Transverse colon (tissue), 4 donors: ENCODE measurements around the gene ZCWPW1. TPM values are rescaled to one million over a fixed set of nuclear protein-coding genes. Genes with fewer than 3 reads are reported as not detected.

Experiments used
- DNase-seq: peaks from one replicate; pipeline ENCODE4 v3.0.0-alpha.2; 2019
- H3K27ac ChIP-seq, 4 donors: fragments of 200-600 bp; sonication (generic); 2 replicates each; pipeline ENCODE4 v1.5.1; 2016 to 2018; ENCODE audit warnings: inconsistent platforms in 4 of 4
- H3K27me3 ChIP-seq: fragments of 200-600 bp; sonication (generic); 2 replicates; pipeline ENCODE4 v1.5.1; 2017; ENCODE audit warnings: inconsistent platforms
- H3K36me3 ChIP-seq, 4 donors: fragments of 200-600 bp; sonication (generic); 2 replicates each; pipeline ENCODE4 v1.5.1; 2017 to 2019; ENCODE audit warnings: inconsistent platforms in 4 of 4
- H3K4me1 ChIP-seq, 4 donors: fragments of 200-600 bp; sonication (generic); 2 replicates each; pipeline ENCODE4 v1.5.1; 2017 to 2020; ENCODE audit warnings: inconsistent platforms in 4 of 4
- H3K4me3 ChIP-seq, 4 donors: fragments of 200-600 bp; sonication (generic); 1 replicate in 1 of 4; 2 replicates in 3 of 4; pipeline versions ENCODE4 v1.5.1 to v1.6.1; 2017 to 2019; ENCODE audit warnings: inconsistent platforms in 4 of 4
- H3K9me3 ChIP-seq, 2 donors: fragments of 200-600 bp; sonication (generic); 2 replicates each; pipeline ENCODE4 v1.5.1; 2017 to 2019; ENCODE audit warnings: inconsistent platforms in 2 of 2
- CTCF ChIP-seq, 5 experiments: fragments of 200-600 bp in 3 of 5; fragments of 450-650 bp in 2 of 5; sonication (generic) in 3 of 5; IDR thresholded peaks; 1 replicate in 2 of 5; 2 replicates in 3 of 5; pipeline ENCODE4 v1.5.1; 2016 to 2017; ENCODE audit warnings: antibody characterized with exemption in 5 of 5, inconsistent platforms in 3 of 5, mild to moderate bottlenecking in 2 of 5, moderate library complexity in 1 of 5
- EP300 ChIP-seq: sonication (generic); formaldehyde crosslinking; IDR thresholded peaks from one replicate; pipeline ENCODE4 v1.6.1; 2017; ENCODE audit warnings: antibody characterized with exemption, low read depth
- POLR2A ChIP-seq: fragments of 450-650 bp; IDR thresholded peaks from one replicate; pipeline ENCODE4 v1.6.1; 2016; ENCODE audit warnings: antibody characterized with exemption, mild to moderate bottlenecking, moderate library complexity
- POLR2AphosphoS5 ChIP-seq, 3 donors: sonication (generic); formaldehyde crosslinking; IDR thresholded peaks; one replicate each; pipeline ENCODE4 v1.6.1; 2016; ENCODE audit warnings: antibody characterized with exemption in 3 of 3
- WGBS, 2 donors: methylation state at CpG; one replicate each; pipeline ENCODE4 v1.1.5; 2018; ENCODE audit warnings: low coverage in 1 of 2; 5-methylcytosine and 5-hydroxymethylcytosine counted together
- in situ Hi-C, 4 donors: fragments of 200-750 bp; cut with MboI; loops; one replicate each; pipeline versions ENCODE4 v1.15.0 to v1.15.1; 2017; ENCODE audit warnings: low sequenced_read_pairs in 3 of 4, low pct_ligation_motif_present in 1 of 4, low pct_unique_long_range_greater_than_20kb in 1 of 4
- intact Hi-C: fragments of 100-400 bp; cut with DNase I; formaldehyde crosslinking; loops from one replicate; pipeline ENCODE4 v1.15.1; 2023; ENCODE audit warnings: low total_unique reads
- total RNA-seq, 4 donors: library from RNA; depleted of rRNA; stranded (reverse); fragments of >200 nt; gene quantifications; one replicate each; pipeline ENCODE4 v1.1.0, GENCODE V29; 2016

Gene ZCWPW1
- total RNA-seq, 4 donors from 2014 or later: 0.68 to 2.4 (median 0.80) TPM; not detected in 1

GRCh38 chr7:100438172-100438571 lies 9.7 kb upstream of the ZCWPW1 start:
- no peaks in the 10 kb centered on the region for H3K27me3 ChIP-seq
- DNase-seq: no peak
- 48% methylated on average over 2 of the region's 2 CpGs for WGBS, 2 donors
- in situ Hi-C loops: no loop called here
- peaks cover 0 to 10% (median 0%) of the 10 kb centered on the region in 4 donors for H3K36me3 ChIP-seq
- no peaks in the 10 kb centered on the region for H3K9me3 ChIP-seq
- intact Hi-C loops: no loop called here
- H3K27ac ChIP-seq: no peak overlapping the region
- H3K4me1 ChIP-seq: peaks cover 11 to 22% (median 12%) of the 10 kb centered on the region in 4 donors
- H3K4me3 ChIP-seq: no peak overlapping the region
- TF ChIP-seq POLR2AphosphoS5 (IDR thresholded peaks at IDR 0.05): no peak
- TF ChIP-seq CTCF (IDR thresholded peaks at IDR 0.05): no peak
- TF ChIP-seq POLR2A: no peak
- no peak for TF ChIP-seq EP300

GRCh38 chr7:100437150-100438100 lies 8.9 kb upstream of the ZCWPW1 start:
- H3K36me3 ChIP-seq: peaks cover 0 to 12% (median 0%) of the 10 kb centered on the region in 4 donors
- no peaks in the 10 kb centered on the region for H3K27me3 ChIP-seq
- peak overlapping the region in 1 of 4 donors; percentile 62 for H3K4me3 ChIP-seq
- WGBS, 2 donors: 60 to 92% methylated on average over 3 to 28 of the region's 28 CpGs
- in situ Hi-C loops: no loop called here
- no peak for DNase-seq
- peak overlapping the region; percentile 96 to 98 (median 97) for H3K27ac ChIP-seq
- intact Hi-C loops: no loop called here
- no peak for TF ChIP-seq POLR2AphosphoS5 (IDR thresholded peaks at IDR 0.05)
- TF ChIP-seq POLR2A: no peak
- no peak for TF ChIP-seq EP300
- no peak for TF ChIP-seq CTCF (IDR thresholded peaks at IDR 0.05)
- H3K4me1 ChIP-seq: peaks cover 12 to 24% (median 12%) of the 10 kb centered on the region in 4 donors
- no peaks in the 10 kb centered on the region for H3K9me3 ChIP-seq

GRCh38 chr7:100435401-100436304 lies 7.2 kb upstream of the ZCWPW1 start:
- WGBS, 2 donors: 2 to 24% methylated on average over 5 to 26 of the region's 81 CpGs
- intact Hi-C loops: no loop called here
- in situ Hi-C loops: no loop called here

More at GRCh38 chr7:100435401-100436304, 7.2 kb upstream of the ZCWPW1 start:
- TF ChIP-seq POLR2A (no peak), CTCF (IDR thresholded peaks at IDR 0.05) (peak in 1 of 5 experiments; percentile 15), POLR2AphosphoS5 (IDR thresholded peaks at IDR 0.05) (peak in 2 of 3 donors; percentile 55 to 68), EP300 (no peak)
- DNase-seq: peak; percentile 64
- Histone ChIP-seq H3K27me3 (no peaks in the 10 kb centered on the region), H3K4me3 (peak overlapping the region; percentile 62 to 94 (median 86)), H3K27ac (peak overlapping the region; percentile 96 to 98 (median 97)), H3K9me3 (no peaks in the 10 kb centered on the region), H3K36me3 (peaks cover 0 to 12% (median 0%) of the 10 kb centered on the region in 4 donors), H3K4me1 (peaks cover 23 to 42% (median 26%) of the 10 kb centered on the region in 4 donors)
